NT2/D1 (cell line): ENCODE data around the gene GTF2H3.
A peak's percentile ranks its signal among the peaks of the same experiment; 100 is the strongest.

Experiments
- DNase-seq: peaks from one replicate; pipeline ENCODE4 v3.0.0-alpha.2; 2011; ENCODE audit warnings: low read depth, low spot score
- H3K27me3 ChIP-seq: 2 replicates; pipeline ENCODE4 v1.6.0; 2011; ENCODE audit warnings: mild to moderate bottlenecking; ENCODE audit not compliant: insufficient read length, insufficient read depth
- H3K36me3 ChIP-seq: 2 replicates; pipeline ENCODE4 v1.6.1; 2011; ENCODE audit warnings: mild to moderate bottlenecking, low read length, mixed read lengths; ENCODE audit not compliant: insufficient read depth, insufficient read length
- H3K4me1 ChIP-seq: 2 replicates; pipeline ENCODE4 v1.5.1; 2011; ENCODE audit not compliant: insufficient read depth, insufficient read length
- H3K4me3 ChIP-seq: 2 replicates; pipeline ENCODE4 v1.5.1; 2011; ENCODE audit warnings: low read depth; ENCODE audit not compliant: insufficient read length
- H3K9ac ChIP-seq: 2 replicates; pipeline ENCODE4 v1.6.0; 2011; ENCODE audit warnings: low read depth; ENCODE audit not compliant: insufficient read length
- H3K9me3 ChIP-seq: 2 replicates; pipeline ENCODE4 v1.5.1; 2011; ENCODE audit warnings: mild to moderate bottlenecking, low read length; ENCODE audit not compliant: insufficient read depth
- SUZ12 ChIP-seq: IDR thresholded peaks from 2 replicates; pipeline ENCODE4 v1.6.1; 2011; ENCODE audit not compliant: insufficient read length, insufficient read depth; ENCODE audit errors: extremely low read depth
- YY1 ChIP-seq: IDR thresholded peaks from 2 replicates; pipeline ENCODE4 v1.6.1; 2011; ENCODE audit not compliant: insufficient read length, insufficient read depth
- ZNF274 ChIP-seq: IDR thresholded peaks from 2 replicates; pipeline ENCODE4 v1.6.1; 2011; ENCODE audit warnings: mild to moderate bottlenecking, low read depth, low read length

GTF2H3 gene

DNA sequence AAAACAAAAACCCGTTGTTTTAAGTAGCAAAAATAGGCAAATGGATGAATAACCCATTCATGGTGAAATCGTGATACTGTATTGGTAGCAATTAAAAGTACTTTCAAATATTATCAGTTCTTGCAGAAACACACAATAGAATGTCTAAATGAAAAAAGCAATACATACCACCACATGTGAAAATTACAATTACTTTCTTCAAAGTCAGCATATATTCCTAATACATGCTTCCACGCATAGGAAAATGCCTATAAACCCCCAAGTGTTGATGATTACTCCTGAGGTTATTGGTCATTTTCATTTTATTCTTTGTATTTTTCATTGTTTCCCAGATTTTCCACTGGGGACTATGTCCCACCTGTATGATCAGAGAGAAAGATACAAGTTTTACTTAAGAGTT, 16.5 kb upstream of the GTF2H3 start:
- Histone ChIP-seq H3K9me3 (no peaks in the 10 kb centered on the region), H3K9ac (no peak overlapping the region), H3K27me3 (no peaks in the 10 kb centered on the region), H3K36me3 (peaks cover 92% of the 10 kb centered on the region), H3K4me1 (no peaks in the 10 kb centered on the region), H3K4me3 (no peak overlapping the region)
- TF ChIP-seq ZNF274 (no peak), SUZ12 (no peak), YY1 (no peak)
- no peak for DNase-seq

DNA sequence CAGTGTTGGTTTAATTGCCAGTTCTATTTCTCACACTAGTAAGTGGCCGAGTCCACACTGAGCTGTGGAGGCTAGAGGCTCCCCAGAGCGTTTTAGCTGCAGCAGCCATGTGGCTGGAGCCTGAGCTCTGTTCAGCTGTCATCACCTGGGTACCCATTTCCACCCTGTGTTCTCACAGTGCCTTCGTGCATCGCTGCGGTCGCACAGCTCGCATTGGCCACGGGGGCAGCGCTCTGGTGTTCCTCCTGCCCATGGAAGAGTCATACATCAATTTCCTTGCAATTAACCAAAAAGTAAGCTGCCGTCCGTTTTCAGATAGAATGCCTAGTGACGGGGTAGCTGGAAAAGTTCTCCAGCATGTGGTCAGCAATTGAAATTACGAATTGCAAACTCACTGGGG, 16.0 kb upstream of the GTF2H3 start:
- no peak overlapping the region for H3K4me3 ChIP-seq
- no peaks in the 10 kb centered on the region for H3K9me3 ChIP-seq
- H3K27me3 ChIP-seq: no peaks in the 10 kb centered on the region
- no peak overlapping the region for H3K9ac ChIP-seq
- H3K36me3 ChIP-seq: peaks cover 92% of the 10 kb centered on the region
- TF ChIP-seq ZNF274 (no peak), SUZ12 (no peak), YY1 (no peak)
- H3K4me1 ChIP-seq: no peaks in the 10 kb centered on the region
- DNase-seq: no peak

DNA sequence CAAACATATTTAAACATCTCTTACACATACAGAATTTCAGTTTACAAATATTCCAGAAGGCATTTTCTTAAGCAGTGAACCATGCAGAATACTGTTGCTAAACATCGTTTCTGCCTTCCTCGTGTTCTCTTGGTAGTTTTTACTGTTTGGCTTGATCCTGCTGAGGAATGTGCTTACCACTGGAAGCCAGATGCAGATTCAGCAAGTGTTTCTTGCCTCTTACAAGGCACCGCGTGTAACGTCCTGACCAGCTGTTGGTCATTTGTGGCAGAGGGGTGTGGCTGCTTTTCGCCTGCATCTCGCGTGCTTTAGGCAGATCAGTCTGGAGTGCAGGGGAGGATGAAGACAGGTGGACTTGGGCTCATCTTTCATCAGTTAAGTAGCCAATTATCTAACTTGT, 12.5 kb upstream of the GTF2H3 start:
- DNase-seq: no peak
- Histone ChIP-seq H3K9ac (no peak overlapping the region), H3K4me1 (no peaks in the 10 kb centered on the region), H3K36me3 (peaks cover 90% of the 10 kb centered on the region), H3K9me3 (no peaks in the 10 kb centered on the region), H3K27me3 (no peaks in the 10 kb centered on the region), H3K4me3 (no peak overlapping the region)
- TF ChIP-seq ZNF274 (no peak), SUZ12 (no peak), YY1 (no peak)

DNA sequence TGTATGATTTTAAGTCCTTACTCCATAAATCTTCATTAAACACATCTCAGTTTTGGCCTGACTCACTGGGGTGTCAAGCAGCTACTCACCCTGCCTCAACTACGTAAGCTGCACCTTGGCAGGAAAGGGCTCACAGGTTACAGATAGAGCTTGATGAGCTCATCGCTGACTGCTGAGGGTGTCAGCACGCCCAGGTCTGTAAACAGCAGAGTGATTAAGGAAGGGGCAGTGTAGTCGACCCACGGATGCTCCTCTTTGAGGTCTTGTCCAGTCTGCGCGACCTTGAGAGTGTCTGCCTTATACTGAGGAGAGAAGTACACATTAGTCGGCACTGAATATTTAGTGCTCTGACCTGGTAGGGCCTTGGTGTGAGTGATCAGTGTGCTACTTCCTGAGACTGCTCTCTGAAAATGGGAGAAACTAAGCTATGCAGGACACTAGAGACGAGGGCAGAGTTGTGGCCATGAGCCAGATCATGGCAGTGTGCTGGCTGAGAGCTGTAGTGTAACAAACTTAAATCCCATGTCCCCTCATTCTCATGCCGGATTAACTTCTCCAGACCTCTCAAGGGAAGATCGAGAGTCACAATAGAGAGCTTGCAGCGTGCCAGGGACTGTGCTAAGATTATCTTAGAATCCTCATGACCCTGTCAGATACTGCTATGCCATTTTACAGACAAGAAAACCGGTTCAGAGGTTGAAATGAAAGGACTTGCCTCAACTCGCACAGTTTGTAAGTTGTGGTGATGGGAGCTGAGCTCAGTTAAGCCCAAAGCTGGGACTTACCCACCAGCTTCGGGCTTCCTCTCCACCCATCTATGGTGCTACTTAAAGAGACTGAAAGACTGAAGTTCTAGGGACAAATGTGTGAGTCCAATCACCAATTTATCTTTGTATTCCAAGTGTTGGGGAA, 11.8 kb upstream of the GTF2H3 start:
- H3K9me3 ChIP-seq: no peaks in the 10 kb centered on the region
- peaks cover 90% of the 10 kb centered on the region for H3K36me3 ChIP-seq
- H3K27me3 ChIP-seq: no peaks in the 10 kb centered on the region
- no peak overlapping the region for H3K9ac ChIP-seq
- TF ChIP-seq SUZ12 (no peak), YY1 (no peak), ZNF274 (no peak)
- H3K4me3 ChIP-seq: no peak overlapping the region
- H3K4me1 ChIP-seq: no peaks in the 10 kb centered on the region
- no peak for DNase-seq

DNA sequence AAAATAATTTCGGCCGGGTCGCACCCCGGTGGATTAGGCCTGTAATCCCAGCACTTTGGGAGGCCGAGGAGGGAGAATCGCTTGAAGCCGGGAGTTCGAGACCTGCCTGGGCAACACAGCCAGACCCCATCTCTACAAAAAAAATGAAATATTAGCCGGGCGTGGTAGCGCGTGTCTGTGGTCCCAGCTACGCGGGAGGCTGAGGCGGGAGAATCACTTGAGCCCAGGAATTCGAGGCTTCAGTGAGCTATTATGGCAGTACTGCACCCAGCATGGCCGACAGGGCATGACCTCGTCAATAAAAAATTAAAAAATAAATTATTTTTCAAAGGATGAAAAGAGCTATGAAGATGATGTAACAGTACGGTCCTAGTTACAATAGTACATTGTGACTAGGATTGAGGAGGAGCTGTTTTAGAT, 523 bp downstream of the GTF2H3 start:
- Histone ChIP-seq H3K9ac (peak overlapping the region; percentile 97), H3K9me3 (no peaks in the 10 kb centered on the region), H3K4me1 (no peaks in the 10 kb centered on the region), H3K36me3 (peaks cover 47% of the 10 kb centered on the region), H3K27me3 (no peaks in the 10 kb centered on the region), H3K4me3 (peak overlapping the region; percentile 96)
- DNase-seq: no peak
- TF ChIP-seq YY1: no peak
- TF ChIP-seq ZNF274: no peak
- no peak for TF ChIP-seq SUZ12

DNA sequence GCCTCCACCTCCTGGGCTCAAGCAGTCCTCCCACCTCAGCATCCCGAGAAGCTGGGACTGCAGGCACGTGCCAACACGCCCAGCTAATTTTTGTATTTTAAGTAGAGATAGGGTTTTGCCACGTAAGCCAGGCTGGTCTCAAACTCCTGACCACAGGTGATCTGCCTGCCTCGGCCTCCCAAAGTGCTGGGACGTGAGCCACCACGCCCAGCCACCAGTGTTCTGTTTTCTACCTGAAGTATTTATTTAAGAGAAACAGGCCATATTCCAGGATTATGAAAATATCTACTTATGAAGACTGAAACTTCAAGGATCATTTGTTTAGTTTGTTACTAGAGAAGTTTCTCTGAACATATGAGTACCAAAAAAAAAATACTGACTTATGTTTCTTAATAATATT, 10.3 kb downstream of the GTF2H3 start:
- no peak for DNase-seq
- H3K4me3 ChIP-seq: no peak overlapping the region
- H3K36me3 ChIP-seq: peaks cover 74% of the 10 kb centered on the region
- TF ChIP-seq YY1 (no peak), ZNF274 (no peak), SUZ12 (no peak)
- no peak overlapping the region for H3K9ac ChIP-seq
- H3K4me1 ChIP-seq: no peaks in the 10 kb centered on the region
- no peaks in the 10 kb centered on the region for H3K27me3 ChIP-seq
- no peaks in the 10 kb centered on the region for H3K9me3 ChIP-seq

DNA sequence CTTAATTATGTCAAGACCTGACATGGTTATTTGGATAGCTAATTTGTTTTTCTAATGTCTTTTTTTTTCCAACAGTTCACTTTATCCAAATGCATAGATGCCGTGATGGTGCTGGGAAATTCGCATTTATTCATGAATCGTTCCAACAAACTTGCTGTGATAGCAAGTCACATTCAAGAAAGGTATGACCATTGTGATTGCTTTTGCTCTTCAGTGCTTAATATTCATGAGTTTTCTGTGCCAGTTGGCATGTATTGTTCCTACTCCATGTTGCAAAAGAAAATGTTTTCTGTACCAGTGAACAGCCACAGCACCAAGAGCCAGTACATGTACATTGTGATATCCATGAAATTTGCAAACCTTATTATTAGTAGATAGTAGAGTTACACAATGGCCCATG, 11.8 kb downstream of the GTF2H3 start:
- H3K36me3 ChIP-seq: peaks cover 80% of the 10 kb centered on the region
- H3K9me3 ChIP-seq: no peaks in the 10 kb centered on the region
- no peak for DNase-seq
- H3K9ac ChIP-seq: no peak overlapping the region
- H3K4me1 ChIP-seq: no peaks in the 10 kb centered on the region
- no peaks in the 10 kb centered on the region for H3K27me3 ChIP-seq
- no peak overlapping the region for H3K4me3 ChIP-seq
- TF ChIP-seq ZNF274 (no peak), SUZ12 (no peak), YY1 (no peak)
